GM21423 (cell line): ENCODE results near the gene RABL2A.
"Not testable (repeated sequence)": the region's sequence is repeated elsewhere in the genome, so short reads cannot be mapped to it uniquely, and the experiment has no call there.

Experiments
- ATAC-seq: cut with Tn5 transposase; IDR thresholded peaks from one replicate; pipeline ENCODE4 v1.9.1; 2021; ENCODE audit warnings: mild to moderate bottlenecking, moderate library complexity; ENCODE audit not compliant: unreplicated experiment

RABL2A gene

GRCh38 chr2:113606036-113606435 is 21.0 kb upstream of the RABL2A start:
- not testable (repeated sequence) for ATAC-seq

- ATAC-seq: not testable (repeated sequence)
Observed at GRCh38 chr2:113609822-113610221, 17.2 kb upstream of the RABL2A start.

- ATAC-seq: not testable (repeated sequence)
Observed at GRCh38 chr2:113621002-113621401, 6.1 kb upstream of the RABL2A start.

DNA sequence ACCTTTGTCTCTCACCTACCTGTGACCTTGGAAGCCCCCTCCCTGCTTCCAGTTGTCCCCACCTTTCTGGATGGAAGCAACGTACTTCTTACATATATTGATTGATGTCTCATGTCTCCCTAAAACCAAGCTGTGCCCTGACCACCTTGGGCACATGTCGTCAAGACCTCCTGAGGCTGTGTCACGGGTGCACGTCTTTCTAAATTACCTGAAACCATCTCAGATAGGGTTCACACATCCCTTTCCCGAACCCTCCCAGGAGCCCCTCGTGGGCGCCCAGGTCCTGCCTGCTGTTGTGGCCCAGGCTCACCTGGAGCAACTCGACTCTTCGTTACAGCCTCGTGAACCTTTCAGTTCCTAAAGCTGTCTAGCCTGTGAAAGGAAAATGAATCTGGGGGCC is 1.2 kb upstream of the RABL2A start:
- not testable (repeated sequence) for ATAC-seq

GRCh38 chr2:113632849-113633345 is 5.8 kb downstream of the RABL2A start:
- ATAC-seq: not testable (repeated sequence)

DNA sequence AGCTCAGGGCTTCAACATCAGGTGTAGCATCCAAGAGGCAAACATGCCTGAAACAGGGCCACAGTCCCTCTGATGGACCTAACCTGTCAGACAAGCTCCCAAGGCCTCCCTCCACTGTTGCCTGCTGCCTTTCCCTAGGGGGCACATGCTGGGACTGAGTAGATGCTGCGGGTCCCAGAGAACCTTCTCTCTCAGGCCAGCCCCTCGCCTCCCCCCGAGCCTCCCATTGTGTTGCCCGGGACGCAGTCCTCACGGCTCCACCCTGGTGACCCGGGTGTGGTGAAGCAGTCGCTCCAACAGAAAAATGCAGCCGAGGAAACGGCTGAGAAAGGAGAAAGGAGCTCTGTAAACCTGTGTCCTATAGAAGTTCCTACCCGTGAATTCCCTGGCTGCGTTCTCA is 8.3 kb downstream of the RABL2A start:
- not testable (repeated sequence) for ATAC-seq

GRCh38 chr2:113636226-113636625 is 9.2 kb downstream of the RABL2A start:
- ATAC-seq: not testable (repeated sequence)

- not testable (repeated sequence) for ATAC-seq
Observed at GRCh38 chr2:113638084-113638483, 11.0 kb downstream of the RABL2A start.

DNA sequence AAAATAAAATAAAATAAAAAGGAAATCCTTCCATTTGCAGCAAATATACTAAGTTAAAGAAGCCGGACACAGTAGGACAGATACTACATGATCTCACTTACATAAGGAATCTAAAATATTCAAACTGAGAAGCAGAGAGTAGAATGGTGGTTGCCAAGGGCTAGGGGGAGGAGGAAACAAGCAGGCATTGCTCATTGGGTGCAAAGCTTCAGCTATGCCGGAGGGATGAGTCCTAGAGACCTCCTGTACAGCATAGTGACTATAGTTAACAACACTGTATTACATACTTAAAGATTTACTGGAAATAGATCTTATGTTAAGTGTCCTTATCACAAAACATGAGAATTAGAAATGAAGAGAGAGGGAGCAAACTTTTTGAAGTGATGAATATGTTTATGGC is 19.2 kb downstream of the RABL2A start:
- ATAC-seq: not testable (repeated sequence)

DNA sequence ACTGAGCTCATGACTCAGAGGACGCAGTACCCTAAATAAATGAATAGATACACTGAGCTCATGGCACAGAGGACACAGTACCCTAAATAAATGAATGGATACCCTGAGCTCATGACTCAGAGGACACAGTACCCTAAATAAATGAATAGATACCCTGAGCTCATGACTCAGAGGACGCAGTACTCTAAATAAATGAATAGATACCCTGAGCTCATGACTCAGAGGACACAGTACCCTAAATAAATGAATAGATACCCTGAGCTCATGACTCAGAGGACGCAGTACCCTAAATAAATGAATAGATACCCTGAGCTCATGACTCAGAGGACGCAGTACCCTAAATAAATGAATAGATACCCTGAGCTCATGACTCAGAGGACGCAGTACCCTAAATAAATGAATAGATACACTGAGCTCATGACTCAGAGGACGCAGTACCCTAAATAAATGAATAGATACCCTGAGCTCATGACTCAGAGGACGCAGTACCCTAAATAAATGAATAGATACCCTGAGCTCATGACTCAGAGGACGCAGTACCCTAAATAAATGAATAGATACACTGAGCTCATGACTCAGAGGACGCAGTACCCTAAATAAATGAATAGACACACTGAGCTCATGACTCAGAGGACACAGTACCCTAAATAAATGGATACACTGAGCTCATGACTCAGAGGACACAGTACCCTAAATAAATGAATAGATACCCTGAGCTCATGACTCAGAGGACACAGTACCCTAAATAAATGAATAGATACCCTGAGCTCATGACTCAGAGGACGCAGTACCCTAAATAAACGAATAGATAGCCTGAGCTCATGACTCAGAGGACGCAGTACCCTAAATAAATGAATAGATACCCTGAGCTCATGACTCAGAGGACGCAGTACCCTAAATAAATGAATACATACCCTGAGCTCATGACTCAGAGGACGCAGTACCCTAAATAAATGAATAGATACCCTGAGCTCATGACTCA is 24.1 kb downstream of the RABL2A start:
- not testable (repeated sequence) for ATAC-seq

DNA sequence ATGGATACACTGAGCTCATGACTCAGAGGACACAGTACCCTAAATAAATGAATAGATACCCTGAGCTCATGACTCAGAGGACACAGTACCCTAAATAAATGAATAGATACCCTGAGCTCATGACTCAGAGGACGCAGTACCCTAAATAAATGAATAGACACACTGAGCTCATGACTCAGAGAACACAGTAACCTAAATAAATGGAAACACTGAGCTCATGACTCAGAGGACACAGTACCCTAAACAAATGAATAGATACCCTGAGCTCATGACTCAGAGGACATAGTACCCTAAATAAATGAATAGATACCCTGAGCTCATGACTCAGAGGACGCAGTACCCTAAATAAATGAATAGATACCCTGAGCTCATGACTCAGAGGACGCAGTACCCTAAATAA is 25.5 kb downstream of the RABL2A start:
- not testable (repeated sequence) for ATAC-seq

- not testable (repeated sequence) for ATAC-seq
Observed at GRCh38 chr2:113656031-113656624, 29.1 kb downstream of the RABL2A start.

DNA sequence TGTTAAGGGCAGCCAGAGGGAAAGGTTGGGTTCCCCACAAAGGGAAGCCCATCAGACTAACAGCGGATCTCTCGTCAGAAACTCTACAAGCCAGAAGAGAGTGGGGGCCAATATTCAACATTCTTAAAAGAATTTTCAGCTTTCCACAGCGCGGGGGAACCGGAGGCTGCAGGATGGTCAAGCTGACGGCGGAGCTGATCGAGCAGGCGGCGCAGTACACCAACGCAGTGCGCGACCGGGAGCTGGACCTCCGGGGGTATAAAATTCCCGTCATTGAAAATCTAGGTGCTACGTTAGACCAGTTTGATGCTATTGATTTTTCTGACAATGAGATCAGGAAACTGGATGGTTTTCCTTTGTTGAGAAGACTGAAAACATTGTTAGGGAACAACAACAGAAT is 30.7 kb downstream of the RABL2A start:
- ATAC-seq: not testable (repeated sequence)

GRCh38 chr2:113663285-113664060 is 36.4 kb downstream of the RABL2A start:
- not testable (repeated sequence) for ATAC-seq

GRCh38 chr2:113664761-113665533 is 37.9 kb downstream of the RABL2A start:
- ATAC-seq: not testable (repeated sequence)

DNA sequence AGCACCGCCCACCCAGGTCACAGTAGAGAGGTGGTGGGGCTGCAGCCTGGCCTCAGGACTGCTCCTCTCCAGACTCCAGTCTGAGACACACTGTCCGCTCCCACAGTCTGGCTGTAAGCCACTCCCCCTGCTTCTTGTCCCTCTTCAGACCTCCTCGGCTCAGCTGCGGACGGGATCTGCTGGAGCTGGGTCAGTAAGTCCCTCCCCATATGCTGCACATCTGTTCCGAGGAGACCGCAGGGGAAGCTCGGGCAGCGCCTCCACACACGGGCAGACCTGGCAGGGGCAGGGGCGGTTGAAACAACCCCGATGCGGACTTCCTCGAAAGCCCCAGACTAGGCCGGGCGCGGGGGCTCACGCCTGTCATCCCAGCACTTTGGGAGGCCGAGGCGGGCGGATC is 41.9 kb downstream of the RABL2A start:
- ATAC-seq: not testable (repeated sequence)

- ATAC-seq: no peak
Observed at GRCh38 chr2:113672326-113672932, 45.4 kb downstream of the RABL2A start.

- ATAC-seq: no peak
Observed at GRCh38 chr2:113675875-113676274, 48.8 kb downstream of the RABL2A start.

DNA sequence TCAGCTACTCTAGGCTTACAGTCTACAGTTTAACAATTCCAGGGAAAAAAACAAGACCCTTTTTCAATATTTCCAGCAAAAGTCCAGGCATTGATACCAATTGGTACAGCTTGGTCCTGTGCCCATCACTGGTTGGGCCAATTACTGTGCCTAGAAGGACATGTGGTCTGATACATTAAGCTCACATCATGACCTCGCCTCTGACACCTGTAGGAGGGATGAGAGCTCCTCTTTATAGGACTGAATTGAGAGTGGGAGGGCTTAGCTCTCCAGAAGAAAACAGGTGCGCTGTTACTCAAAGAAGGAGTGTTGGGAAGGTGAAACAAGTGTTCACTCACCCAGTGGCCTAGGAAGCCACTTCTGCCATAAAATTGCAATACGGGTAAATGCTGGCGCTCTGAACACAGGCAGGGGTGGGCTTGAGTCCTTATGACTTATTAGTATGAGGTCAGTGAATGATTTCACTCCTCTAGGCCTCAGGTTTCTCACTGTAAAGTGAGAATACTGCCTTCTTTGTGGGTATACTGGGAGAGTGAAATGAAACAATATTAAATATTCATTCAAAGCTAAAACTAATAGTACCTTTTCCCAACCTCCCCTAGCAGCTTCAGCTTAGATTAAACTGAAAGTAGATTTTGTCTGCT is 49.7 kb downstream of the RABL2A start:
- ATAC-seq: no peak
